Head of caudate nucleus (tissue), 42 donors: ENCODE measurements around the gene C11orf91.

Source experiments
- DNase-seq, 42 donors: peaks; one replicate each; pipeline versions ENCODE4 v3.0.0 to v3.0.0-alpha.2; 2020 to 2021; ENCODE audit warnings: mixed read lengths in 7 of 42
- intact Hi-C: fragments of 100-400 bp; cut with DNase I; formaldehyde crosslinking; loops from one replicate; pipeline ENCODE4 v1.15.0; 2022

The C11orf91 gene

DNA sequence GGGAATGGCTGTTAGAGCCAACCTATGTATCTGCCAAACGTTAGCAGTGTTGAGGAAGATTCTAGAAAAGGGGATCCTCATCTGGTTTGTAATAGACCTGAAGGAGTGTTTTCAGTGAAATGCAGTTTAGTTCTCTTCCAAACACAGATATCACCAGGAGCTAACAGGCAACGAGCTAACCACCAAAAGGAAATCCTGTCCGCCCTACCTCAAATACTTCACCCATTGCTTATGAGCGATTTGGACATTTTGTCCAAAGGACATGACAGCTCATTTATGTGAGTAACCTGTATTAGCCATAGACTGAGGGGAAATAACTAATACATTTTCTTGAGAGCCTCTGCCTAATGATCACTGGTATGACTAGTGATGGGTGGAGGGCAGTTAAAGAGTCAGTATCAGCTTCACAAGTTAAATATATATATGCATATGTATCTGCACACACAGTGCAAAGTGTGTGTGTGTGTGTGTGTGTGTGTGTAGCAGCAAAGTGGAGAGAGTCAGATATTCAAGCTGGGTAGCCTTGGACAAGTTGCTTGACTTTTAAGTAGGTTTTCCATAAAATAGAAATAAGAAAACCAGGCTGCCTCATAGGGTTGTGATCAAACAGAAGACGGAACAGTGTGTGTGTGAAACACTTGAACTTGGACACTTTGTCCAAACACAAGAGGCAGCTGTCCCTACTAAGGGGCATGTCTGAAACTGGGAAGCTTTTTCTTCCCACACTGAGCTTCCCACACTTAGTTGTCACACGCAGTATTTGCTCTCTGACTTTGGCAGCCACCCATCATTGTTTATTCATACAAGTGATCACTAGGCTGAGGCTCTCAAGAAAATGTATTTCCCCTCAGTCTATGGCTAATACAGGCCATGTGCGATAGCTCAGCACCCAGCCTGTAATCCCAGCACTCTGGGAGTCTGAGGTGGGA lies 940 bp upstream of the C11orf91 start:
- intact Hi-C loops, result loop anchor here (5.0 kb wide), 1 partner anchor 36 kb away; the partner anchor contains the start of gene CD59
- DNase-seq, result peak in 28 of 42 donors; percentile 22 to 87 (median 62)

DNA sequence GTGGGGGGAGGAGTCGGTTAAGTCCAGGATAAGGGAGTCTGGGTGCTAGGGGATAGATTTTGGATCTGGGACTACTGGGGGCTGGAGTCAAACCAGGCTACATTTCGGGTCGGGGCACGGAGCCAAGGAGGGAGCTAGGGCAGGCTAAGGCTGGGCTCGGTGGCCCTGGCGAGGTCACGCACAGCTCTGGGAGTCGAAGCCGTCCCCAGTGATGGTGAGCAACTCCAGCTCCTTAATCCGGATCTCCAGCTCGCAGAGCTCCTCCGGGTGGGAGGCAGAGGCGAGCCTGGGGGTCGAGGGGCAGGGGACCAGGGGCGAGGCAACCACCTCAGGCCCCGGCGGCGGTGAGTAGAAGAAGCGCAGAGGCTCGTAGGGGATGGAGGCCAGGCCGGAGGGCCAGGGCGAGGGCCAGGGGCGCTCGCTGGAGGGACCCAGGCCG lies 544 bp downstream of the C11orf91 start:
- intact Hi-C loops, result loop anchor here (5.0 kb wide), 1 partner anchor 37 kb away; the partner anchor contains the start of gene CD59
- peak in 2 of 42 donors; percentile 29 to 36 for DNase-seq

DNA sequence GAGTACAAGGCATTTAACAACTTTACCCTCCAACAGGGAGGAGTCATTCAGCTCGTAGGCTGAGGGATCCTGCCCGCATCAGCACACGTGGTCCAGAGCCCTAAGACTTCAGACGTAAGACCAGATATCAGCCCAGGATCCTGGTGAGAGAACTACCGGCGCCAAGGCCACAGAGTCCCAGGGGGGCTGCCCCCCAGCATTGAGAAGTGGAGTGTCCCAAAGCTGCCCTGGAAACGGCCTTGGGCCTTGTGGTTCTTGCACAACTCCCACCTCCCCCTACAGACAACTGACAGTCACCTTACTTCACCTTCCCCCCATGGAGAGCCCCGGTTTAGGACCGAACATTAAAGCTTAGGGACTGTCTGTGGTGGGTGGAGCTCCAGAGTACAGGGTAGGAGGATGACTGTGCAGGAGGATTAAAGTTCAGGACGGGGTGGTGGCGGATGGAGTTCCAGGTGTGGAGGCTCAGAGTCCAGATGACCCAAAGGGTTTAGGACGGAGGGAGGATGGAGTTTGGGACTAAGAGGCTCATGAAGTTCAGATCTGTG lies 1.0 kb downstream of the C11orf91 start:
- intact Hi-C loops, result loop anchor here (5.0 to 10.0 kb wide), 2 partner anchors 38 to 435 kb away; partner anchors contain the start of gene CD59
- DNase-seq, result no peak

DNA sequence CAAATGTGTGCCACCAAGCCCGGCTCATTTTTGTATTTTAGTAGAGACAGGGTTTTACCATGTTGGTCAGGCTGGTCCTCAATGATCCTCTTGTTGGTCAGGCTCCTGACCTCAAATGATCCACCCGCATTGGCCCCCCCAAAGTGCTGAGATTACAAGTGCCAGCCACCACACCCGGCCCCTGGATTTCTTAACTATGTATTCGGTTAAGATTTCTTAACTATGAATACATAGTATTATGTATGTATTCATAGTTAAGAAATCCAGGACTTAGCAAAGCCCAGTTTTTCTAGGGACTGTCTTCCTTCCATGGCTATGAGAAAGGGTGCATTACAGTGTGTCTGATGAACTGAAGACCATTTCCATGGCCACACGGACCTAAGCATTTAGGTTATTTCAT lies 1.7 kb downstream of the C11orf91 start:
- no peak for DNase-seq
- intact Hi-C loops, result loop anchor here (10.0 kb wide), 1 partner anchor 434 kb away; no protein-coding TSS in a partner anchor

DNA sequence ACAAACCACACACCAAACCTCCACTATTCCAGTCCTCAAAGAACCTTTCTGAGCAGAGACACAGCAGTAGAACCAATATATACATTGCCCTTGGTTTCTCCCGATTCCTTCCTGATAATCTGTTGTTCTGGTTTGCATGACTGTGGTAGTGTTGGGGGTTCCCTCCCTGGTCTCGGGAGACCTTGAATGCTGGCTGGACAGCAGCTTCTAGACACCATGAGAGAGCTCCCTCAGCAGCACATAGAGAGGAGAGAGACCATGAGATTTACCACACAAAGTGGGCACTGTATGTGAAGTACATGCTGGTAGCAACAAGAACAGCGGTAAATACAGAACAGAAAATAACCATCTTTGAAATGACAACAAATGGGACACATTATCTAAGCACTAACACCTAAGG lies 2.6 kb downstream of the C11orf91 start:
- intact Hi-C loops, result loop anchor here (10.0 kb wide), 1 partner anchor 433 kb away; no protein-coding TSS in a partner anchor
- DNase-seq, result no peak

DNA sequence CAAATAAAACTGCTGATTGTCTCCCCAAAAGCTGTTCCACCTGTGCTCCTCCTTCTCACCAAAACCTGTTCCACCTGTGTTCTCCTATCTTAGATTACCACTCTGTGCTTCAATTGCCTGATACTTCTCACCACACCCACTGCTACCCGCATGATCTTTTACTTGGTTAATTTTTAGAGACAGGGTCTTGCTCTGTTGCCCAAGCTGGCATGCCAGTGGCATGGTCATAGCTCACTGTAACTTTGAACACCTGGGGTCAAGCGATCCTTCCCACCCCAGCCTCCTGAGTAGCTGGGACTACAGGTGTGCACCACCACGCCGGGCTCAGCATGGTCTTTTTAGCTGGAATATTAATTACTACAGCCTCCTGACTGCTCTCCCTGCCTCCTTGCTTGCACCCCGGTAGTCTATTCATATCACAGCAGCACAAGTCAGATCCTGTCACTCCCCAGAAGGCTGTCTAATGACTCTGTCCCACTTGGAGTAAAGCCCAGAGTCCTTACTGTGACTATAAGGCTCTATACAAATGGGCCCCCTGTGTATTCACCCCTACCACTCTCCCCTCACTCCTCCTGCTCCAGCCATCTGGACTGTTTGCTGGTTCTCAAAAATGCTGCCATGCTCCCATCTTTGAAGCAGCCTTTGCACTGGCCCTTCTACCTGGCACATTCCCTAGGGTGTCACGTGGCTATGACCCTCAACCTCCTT lies 3.5 kb downstream of the C11orf91 start:
- DNase-seq, result no peak
- intact Hi-C loops, result loop anchor here (10.0 kb wide), 1 partner anchor 432 kb away; no protein-coding TSS in a partner anchor

DNA sequence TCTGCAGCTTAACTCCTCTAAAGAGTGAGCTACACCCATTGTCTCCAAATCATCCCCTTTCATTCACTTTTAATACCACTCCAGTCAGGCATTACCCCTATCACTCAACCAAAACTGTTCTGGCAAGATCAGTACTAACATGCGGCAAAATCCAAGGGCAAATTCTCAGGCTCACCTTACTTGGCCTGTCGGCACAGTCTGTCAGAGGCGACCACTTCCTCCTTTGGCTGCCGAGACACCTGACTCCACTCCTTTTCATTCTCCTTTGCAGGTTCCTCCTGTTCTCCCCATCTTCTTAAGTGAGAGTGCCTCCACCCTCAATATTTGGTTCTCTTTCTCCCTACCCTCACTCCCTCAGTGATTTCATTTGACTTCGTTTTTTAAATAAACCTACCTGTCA lies 4.2 kb downstream of the C11orf91 start:
- no peak for DNase-seq
- intact Hi-C loops, result loop anchor here (10.0 kb wide), 1 partner anchor 432 kb away; no protein-coding TSS in a partner anchor

DNA sequence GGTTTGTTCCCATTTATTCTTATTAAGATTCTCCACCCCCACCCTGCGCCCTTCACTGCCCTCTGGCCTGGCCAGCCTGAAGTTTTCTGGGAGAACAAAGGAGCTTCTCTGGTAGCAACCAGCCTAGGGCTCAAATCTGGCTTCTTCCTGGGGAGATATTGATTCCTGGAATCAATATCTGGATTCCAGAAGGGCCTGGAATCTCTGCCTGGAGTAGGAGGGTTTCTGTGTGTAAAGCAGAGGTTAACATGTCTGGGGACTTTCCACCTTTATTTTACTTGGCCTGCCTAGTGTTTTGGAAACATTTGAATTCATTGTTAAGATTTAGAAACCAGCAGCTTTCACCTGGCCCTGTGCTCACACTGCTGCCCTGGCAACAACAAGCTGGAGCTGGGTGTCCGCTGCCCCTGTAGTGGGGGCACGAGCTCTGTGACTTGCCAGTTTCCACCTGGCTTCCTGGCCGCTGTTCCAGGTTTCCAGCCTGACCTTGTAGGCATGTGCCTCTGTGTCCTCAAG lies 5.5 kb downstream of the C11orf91 start:
- intact Hi-C loops, result loop anchor here (10.0 kb wide), 1 partner anchor 430 kb away; no protein-coding TSS in a partner anchor
- no peak for DNase-seq

DNA sequence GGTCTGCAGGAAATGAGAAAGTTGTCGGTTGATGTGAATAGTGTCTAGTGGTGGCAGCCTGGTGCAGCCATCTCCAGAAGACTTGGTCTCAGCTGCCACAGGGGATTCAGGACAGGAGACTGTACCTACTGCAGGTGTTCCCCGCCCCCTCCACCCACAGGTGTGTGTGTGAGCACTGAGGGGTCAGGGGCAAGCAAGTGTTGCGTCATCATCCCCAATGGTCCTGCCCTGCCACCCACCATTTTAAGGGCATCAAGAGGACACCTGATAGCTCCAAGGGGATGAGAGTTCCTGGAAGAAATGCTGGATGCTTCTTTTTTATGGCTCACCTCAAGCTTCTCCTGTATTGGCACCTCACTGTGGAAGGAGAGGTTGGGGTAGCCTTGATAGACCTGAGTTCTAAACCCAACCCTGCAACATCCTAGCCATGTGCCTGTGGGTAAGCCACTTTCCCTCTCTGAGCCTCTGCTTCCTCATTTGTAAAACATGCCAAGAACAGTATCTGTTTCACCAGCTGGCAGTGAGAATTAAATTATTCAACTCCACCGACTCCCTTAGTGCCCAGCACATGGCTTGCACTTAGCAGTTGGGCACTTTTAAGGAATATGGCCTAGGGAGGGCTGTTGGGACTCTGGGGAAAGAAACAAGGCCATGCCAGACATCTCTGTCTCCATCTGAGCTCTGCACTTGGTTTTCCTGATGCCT lies 6.1 kb downstream of the C11orf91 start:
- intact Hi-C loops, result loop anchor here (5.0 to 10.0 kb wide), 2 partner anchors 430 to 532 kb away; partner anchors contain the start of gene CSTF3
- DNase-seq, result no peak

DNA sequence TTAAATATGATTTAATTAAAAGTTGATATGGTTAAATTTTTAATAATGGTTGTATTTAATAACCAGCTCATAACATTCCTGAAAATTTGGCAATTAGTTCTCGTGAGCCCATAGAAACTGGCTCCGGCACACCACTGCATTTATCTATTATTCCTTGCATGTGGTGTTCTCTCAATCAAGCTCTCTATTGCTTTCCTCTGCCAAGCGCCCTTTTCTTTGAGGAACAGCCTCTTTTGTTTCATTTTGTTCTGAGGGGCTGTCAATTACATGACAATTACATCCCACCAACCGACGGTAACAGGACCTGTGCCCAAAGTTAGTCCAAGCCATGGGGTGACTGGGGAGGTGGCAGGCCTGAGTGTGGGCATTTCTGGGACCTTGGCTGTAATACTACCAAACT lies 8.1 kb downstream of the C11orf91 start:
- intact Hi-C loops, result loop anchor here (5.0 to 10.0 kb wide), 2 partner anchors 428 to 530 kb away; partner anchors contain the start of gene CSTF3
- no peak for DNase-seq

DNA sequence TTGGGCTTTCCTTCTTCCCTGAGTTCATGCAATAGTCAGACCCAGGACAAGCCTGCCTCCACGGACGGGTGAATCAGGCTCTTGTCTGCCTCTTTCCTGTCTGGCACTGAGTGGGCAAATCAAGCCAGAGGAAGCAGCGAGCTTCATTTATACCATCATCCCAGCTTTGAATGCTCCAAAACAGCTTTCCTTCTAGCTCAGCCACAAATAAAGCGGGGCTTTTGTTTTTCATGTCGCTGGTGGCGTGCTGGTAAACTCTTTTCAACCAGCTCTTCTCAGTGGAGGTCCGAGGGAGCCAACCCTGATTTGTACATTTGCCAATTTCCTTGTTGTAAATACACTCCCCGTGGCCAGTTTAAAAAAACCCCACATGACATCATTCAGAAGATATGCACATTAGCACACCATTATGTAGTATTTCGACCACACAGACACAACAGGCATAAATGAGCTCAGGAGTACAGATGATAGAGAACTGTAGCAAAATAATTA lies 8.6 kb downstream of the C11orf91 start:
- peak in 41 of 42 donors; percentile 38 to 92 (median 71) for DNase-seq
- intact Hi-C loops, result loop anchor here (5.0 to 10.0 kb wide), 2 partner anchors 427 to 530 kb away; partner anchors contain the start of gene CSTF3

DNA sequence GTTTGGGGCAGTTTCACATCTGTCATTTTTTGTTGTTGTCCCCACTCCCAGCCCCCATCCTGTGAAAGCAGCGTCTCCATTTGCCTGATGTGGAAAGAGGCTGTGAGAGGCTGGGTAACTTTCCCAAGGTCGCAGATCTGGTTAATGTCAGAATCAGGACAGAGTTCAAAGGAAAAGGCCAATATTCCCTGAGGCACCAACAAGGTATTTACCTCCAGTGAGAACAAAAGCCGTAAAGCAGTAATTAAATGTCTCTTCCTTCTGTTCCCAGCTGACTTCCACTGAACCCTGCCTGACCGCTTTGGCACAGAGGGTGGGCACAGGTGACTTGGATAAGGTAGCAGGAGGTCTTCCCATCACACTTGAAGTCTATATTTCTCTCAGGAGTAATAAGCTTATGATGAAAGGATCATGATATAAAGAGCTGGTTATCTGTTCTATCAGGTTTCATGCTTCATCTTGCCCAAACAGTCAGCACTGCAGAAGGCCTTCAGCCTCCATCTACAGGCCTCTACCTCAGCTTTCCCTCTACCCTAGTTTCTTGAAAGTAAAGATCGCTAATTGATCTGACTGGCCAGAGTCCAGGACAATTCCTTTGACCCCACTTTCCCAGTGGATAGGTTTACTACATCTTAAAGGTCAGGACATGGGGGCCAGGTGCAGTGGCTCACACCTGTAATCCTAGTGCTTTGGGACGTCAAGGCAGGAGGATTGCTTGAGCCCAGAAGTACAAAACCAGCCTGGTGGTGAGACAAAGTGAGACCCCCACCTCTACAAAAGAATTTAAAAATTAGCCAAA lies 9.4 kb downstream of the C11orf91 start:
- intact Hi-C loops, result loop anchor here (5.0 to 10.0 kb wide), 2 partner anchors 426 to 529 kb away; partner anchors contain the start of gene CSTF3
- DNase-seq, result no peak

DNA sequence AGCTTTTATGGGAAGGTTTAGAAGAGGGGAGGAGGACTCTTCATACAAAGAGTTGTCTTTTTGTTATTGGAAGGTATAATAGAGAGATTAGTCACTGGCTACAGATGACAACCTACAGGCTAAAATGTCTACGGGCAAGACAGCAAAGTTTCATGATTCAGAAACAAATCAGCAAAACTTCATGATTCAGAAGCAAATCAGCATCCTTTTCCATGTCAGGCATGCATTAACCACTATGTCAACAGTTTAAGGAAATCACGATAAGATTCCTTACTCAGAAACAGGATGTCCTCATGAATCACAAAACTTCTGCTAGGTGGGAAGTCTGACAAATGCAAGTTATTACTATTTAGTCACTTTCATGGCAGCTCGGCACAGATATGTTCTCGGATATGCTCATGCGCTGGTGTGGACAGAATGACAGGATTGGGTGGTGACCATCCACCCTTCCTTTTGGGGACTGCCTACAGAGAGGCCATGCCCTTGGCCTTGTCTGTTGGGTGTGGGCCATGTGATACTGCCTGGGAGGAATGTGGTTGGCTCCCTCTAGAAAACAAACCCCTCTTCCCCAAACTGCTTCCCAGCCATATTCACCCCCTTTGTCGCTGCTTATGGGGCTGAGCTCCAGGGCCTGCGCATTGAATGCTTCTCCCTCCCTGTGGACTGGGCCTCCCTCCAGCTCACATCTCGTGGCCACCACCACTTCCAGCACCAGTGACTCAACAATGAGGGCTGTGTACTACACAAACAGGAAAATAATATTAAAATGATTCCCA lies 10.1 kb downstream of the C11orf91 start:
- DNase-seq, result peak in 41 of 42 donors; percentile 32 to 93 (median 66)

DNA sequence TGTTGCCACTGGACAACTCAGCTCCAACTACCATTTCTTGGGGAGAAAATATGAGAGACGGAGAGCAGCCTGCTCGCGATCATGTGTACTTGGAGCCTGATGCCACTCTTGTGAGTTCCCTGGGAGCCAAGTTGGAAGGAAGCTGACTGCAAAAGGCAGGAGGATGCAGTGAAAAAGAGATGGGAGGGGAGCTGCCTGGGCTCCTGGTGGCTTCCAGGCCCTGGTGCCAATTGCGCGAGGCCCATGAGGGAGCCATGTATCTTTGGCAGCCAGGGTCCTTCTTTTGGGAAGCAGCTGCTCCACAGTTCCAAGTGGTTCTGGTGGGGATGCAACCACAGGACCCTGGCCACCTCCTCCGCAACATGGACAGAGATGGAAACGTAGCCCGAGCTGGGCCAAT lies 11.1 kb downstream of the C11orf91 start:
- intact Hi-C loops, result loop anchor here (2.0 kb wide), 1 partner anchor 327 kb away; no protein-coding TSS in a partner anchor
- DNase-seq, result no peak

More for the DNA sequence above, 10.1 kb downstream of the C11orf91 start:
- intact Hi-C loops, result loop anchor here (5.0 to 10.0 kb wide), 2 partner anchors 426 to 528 kb away; partner anchors contain the start of gene CSTF3

DNA sequence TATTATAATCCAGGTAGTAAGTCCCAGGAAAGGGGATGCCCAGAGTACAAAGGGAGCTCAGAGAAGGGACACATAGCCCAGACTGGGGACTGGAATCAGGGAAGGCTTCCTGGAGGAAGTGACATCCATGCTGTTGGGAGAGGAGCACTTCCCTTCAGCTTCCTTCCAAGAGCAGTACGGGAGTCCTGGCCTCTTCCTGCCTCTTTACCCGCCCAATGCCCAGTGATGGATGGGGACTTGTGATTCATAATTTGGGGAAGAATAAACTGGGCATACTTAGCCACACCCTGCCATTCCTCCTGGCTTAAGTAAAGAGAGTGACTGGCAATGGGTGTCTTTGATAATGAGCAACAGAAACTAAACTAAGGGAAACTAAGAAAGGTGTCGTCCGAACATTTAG lies 11.5 kb downstream of the C11orf91 start:
- peak in 1 of 42 donors; percentile 34 for DNase-seq
- intact Hi-C loops, result loop anchor here (2.0 kb wide), 1 partner anchor 326 kb away; no protein-coding TSS in a partner anchor
